Cerebellar cortex (tissue), 1 donor: ENCODE results near the gene TRIM7.

Experiments
- DNase-seq: peaks from one replicate; pipeline ENCODE4 v3.0.0-alpha.2; 2015; ENCODE audit warnings: low spot score

TRIM7 gene

DNA sequence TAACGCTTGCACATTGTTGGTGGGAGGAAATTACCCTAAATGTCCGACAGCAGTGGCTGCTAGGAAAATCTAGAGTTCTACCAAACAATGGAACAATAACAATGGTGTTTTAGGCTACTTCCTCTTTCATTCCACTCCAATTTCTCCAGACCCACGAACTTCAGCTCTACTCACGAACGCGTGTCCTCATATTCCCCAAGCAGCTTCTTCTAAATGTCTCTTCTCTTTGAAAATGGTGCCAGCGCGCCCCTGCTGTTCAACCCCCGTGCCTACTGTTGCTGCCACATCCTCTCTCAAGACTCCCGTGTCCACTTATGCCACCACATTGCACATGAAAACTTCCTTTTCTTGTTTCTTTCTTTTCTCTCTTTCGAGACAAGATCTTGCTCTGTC lies 32.0 kb downstream of the TRIM7 start:
- no peak for DNase-seq

- DNase-seq, result no peak
These were observed 33.2 kb downstream of the TRIM7 start for GRCh38 chr5:181171782-181172181.

DNA sequence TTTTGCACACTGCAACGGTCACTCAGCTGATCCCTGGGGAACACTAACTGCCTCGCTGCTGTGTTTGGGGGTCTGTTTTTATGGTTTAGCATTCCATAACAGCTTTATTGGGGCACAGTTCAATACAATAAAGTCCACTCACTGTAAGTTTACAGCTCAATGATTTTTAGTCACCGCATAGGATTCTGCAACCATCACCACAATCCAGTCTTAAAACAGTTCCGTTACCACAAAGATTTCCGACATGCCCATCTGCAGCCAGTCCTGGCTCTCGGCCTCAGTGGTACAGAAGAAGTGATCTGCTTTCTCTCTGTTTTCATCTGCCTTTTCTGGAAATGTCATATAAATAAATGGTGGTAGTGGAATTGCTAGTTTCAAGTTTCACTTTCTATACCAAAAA lies 34.0 kb downstream of the TRIM7 start:
- DNase-seq, result no peak

DNA sequence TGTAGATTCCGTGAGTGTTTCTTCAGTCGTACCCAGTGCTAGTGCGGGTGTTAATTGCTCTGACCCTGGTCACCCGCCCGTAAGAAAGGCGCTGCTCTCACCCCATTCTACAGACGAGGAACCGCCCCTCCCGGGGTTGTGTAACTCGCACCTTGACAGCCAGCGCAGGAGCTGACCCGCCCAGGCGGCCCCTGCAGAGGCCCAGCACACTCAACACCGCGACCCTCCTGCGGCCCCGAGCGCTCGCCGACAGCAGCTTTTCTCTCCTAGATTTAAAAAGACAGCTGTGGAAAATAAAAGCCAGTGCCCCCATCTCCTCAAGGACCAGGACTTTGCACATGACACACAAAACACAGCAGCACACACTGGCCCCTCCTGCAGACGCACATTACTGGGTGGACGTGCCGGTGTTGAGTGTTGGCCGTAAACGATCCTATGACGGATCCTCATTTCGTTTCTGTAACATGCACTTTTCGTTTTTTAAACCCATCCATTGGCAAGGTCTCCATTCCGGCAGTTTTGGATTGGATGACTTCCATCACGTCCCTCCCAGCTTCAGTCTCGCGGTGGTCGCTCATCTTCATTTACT lies 34.7 kb downstream of the TRIM7 start:
- DNase-seq, result no peak

- DNase-seq, result peak; percentile 71
These were observed 35.3 kb downstream of the TRIM7 start for GRCh38 chr5:181169459-181170236.

- DNase-seq, result no peak
These were observed 36.3 kb downstream of the TRIM7 start for GRCh38 chr5:181168595-181169118.

GRCh38 chr5:181167814-181168488 lies 37.0 kb downstream of the TRIM7 start:
- DNase-seq, result no peak

DNA sequence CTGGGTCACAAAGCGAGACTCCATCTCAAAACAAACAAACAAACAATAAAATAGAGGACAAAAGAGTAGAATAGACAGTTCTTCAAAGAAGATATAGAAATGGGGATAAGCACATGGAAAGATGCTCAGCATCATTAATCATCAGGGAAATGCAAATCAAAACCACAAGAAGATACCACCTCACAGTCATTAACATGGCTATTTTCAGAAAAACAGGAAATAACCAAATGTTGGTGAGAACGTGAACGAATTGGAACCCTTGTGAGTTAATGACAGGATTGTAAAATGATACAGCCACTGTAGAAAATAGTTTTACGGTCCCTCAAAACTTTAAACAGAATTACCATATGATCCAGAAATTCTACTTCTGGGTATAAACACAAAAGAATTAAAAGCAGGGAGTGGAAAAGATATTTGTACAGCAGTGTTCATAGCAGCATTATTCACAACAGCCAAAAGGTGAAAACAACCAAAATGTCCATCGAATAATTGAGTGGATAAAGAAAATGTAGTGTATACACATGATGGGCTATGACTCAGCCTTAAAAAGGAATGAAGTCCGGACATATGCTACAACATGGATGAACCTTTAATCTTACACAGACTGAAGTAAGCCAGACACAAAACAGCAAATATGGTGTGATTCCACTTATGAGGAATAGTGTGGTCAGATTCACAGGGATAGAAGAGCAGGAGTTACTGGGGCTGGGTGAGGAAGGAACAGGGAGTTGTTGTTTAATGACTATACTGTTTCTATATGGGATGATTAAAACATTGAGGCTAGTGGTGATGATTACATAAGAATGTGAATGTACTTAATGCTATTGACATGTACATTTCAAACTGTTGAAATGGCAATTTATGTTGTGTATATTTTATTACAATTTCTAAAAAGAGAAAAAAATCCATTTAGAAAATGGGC lies 37.9 kb downstream of the TRIM7 start:
- DNase-seq, result no peak

DNA sequence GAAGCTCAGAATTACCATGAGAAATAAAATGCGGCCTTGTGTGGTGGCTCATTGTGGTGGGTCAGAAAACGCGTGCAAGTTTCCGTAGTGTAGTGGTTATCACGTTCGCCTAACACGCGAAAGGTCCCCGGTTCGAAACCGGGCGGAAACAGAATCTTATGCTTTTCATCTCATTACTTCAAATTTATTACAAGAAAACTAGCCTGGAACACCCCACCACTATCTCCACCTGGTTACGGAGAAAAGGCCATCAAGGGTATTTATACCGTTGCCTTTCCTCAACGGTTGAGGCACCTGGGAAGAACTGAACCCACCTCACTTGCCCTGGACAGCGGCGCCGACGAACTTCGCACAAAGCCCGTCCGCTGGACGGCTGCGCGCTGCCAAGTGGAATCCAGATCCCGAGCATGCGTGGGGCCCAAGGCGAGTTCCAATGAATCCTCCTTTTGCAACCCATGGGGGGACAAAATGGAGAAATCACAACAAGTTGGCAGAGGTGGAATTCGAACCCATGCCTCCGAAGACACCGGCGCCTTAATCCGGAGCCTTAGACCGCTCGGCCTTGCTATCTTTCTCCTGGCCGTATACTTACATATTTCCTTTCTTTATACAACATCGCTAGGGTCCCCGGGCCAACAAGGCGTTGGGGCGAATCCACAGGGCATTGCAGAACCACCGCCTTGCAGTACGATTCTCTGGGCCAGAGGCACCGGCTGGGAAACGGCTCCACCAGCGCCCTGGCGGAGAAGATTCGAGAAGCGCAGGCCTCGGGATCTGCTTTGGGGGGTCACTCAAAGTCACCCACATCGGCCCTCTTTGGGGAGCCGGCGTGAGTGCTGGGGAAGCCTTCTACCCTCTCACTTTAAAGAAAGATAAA lies 40.7 kb downstream of the TRIM7 start:
- DNase-seq, result peak; percentile 39

- DNase-seq, result no peak
These were observed 41.4 kb downstream of the TRIM7 start for GRCh38 chr5:181163487-181164075.

GRCh38 chr5:181161534-181162175 lies 43.3 kb downstream of the TRIM7 start:
- DNase-seq, result no peak

GRCh38 chr5:181160755-181161533 lies 44.1 kb downstream of the TRIM7 start:
- DNase-seq, result peak; percentile 81

DNA sequence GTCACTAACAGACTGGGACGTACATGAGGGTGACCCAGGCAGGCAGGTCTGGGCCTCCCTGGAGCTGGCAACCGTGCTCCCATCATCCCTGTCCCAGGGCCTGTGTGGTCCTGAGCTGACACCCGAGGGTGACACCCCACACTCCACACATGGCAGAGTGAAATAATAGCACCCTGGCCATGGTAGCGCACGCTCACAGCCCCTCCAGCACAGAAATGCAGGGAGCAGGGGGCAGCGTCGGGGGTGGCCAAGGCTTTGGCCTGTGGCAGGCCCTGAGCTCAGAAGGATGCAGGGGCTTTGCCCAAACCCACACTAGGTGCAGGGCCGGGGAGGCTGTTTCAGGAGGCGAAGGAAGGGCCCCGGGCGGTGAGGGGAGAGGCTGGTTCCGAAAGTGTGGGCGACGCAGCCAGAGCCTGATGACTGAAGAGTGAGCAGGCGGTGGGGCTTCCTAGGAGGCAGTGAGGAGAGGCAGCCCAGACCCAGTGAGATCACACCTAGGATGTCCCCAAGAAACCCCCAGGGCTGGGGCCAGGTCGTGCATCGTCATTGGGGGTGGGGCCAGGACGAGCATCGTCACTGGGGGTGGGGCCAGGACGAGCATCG lies 44.7 kb downstream of the TRIM7 start:
- DNase-seq, result peak; percentile 79

DNA sequence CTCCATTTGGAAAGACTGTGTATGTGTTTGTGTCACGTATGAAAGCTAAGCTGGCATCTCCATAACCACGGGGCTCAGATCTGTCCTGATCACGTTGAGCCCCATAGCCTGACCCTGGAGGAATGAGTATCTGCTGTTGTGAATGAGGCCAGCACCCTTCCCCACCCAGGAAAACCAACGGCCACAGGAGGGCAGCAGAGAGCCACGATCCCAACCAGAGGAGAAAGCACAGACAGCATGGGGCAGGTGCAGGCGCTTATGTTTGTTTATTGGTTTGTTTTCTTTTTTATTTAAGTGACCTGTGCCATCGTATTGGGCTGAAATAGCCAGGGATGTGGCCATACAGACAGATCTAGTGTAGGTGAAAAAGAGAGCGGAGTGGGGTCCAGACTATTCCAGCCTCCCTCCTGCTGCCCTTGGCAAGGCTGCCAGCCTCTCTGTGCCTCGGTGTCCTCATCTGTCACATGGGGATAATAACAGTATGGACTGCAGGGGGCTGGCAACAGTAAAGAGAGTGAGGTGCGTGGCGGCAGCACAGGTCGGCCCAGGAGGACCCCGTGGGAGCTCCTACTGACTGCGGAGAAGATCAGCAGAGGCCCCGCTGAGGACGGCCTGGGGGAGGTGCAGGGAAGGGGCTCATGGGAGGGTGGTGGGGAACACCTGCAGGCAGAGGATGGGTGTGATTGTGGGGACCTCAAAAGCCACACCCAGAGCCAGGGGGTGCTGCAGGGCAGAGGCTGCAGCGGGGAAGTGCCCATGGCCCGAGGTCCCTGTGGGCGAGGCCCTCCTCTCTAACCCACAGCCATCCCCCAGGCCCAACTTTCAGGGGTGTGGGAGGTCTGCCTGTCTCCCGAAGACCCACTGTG lies 45.5 kb downstream of the TRIM7 start:
- peak; percentile 92 for DNase-seq

DNA sequence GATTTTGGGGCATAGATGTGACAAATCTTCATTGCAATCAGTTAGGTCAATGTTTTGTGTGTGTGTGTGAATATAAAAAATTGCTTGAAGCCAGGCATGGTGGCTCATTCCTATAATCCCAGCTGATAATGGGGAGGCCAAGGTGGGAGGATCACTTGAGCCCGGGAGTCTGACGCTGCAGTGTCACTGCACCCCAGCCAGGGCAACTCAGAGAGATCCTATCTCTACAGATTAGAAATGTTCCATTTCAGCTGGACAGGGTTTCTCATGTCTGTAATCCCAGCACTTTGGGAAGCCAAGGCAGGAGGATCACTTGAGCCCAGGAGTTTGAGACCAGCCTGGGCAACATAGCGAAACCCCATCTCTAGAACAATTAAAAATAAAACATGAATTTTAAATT lies 46.1 kb downstream of the TRIM7 start:
- DNase-seq, result no peak

GRCh38 chr5:181156758-181157157 lies 48.2 kb downstream of the TRIM7 start:
- no peak for DNase-seq

DNA sequence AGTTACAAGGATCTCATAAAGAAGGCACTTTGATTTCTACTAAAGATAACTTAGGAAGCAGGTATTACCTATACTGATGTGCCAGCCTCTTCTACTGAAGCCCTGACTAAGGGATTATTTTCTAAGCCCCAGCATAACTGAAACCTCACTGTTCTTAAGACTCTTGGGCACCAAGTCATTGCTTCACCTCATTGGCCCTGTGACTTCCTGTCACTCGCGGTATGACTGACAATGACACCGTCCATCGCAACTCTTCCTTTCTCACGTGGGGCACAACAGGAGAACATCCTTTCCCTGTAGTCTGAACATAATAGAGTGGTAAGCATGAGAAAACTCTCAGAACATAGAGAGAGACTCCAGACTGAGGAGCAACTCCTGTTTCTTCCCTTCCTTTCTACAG lies 51.2 kb downstream of the TRIM7 start:
- no peak for DNase-seq

DNA sequence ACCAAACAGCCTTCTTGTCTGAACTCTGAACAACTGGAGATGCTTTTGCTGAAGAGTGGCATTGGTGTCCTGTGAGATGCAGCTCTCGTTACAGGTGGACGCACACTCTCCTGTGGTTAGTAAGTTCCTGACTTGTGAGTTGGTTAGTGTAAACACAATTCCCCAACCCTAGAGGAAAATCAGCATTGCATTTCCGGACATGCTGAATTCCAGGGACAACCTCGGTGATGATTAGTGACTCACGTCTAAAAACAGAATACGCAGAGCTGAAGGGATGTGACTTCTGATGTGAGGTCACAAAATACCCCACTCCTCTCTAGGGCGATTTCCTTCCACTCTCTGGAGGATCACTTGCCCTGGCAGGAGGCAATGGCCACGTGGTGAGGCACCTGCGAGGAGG lies 52.6 kb downstream of the TRIM7 start:
- DNase-seq, result no peak
